Ishikawa (cell line): ENCODE data around the gene DNAH17.

Experiments
- EGR1 ChIP-seq: IDR thresholded peaks from 2 replicates; pipeline ENCODE4 v1.6.1; 2012
- NFIC ChIP-seq: IDR thresholded peaks from 2 replicates; pipeline ENCODE4 v1.6.1; 2012

- TF ChIP-seq NFIC: no peak
- TF ChIP-seq EGR1: no peak
Measured at GRCh38 chr17:78561166-78561565, 16.0 kb downstream of the DNAH17 start.
